Measurements from ENCODE around the gene TOMM20.
"Not testable (repeated sequence)": the region's sequence is repeated elsewhere in the genome, so short reads cannot be mapped to it uniquely, and the experiment has no call there.

DNA sequence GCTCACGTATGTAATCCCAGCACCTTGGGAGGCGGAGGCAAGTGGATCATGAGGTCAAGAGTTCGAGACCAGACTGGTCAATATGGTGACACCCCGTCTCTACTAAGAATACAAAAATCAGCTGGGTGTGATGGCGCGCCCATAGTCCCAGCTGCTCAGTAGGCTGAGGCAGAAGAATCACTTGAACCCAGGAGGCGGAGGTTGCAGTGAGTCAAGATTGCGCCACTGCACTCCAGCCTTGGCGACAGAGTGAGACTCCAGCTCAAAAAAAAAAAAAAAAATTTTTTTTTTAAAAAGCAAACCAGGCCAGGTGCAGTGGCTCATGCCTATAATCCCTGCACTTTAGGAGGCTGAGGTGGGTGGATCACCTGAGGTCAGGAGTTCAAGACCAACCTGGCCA, 30.6 kb upstream of the TOMM20 start:
- TF ChIP-seq, protein P1, sequence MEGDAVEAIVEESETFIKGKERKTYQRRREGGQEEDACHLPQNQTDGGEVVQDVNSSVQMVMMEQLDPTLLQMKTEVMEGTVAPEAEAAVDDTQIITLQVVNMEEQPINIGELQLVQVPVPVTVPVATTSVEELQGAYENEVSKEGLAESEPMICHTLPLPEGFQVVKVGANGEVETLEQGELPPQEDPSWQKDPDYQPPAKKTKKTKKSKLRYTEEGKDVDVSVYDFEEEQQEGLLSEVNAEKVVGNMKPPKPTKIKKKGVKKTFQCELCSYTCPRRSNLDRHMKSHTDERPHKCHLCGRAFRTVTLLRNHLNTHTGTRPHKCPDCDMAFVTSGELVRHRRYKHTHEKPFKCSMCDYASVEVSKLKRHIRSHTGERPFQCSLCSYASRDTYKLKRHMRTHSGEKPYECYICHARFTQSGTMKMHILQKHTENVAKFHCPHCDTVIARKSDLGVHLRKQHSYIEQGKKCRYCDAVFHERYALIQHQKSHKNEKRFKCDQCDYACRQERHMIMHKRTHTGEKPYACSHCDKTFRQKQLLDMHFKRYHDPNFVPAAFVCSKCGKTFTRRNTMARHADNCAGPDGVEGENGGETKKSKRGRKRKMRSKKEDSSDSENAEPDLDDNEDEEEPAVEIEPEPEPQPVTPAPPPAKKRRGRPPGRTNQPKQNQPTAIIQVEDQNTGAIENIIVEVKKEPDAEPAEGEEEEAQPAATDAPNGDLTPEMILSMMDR (conservative IDR thresholded peaks at IDR 0.05; ENCODE audit: low read depth, low read length): not testable (repeated sequence)
- not testable (repeated sequence) for TF ChIP-seq EZH2 (IDR thresholded peaks at IDR 0.05; ENCODE audit: borderline replicate concordance, low read depth, low read length, poor library complexity, severe bottlenecking)

All from A673 (cell line).